Erythroblast (primary cell): ENCODE data around the gene DDX42.

Experiments
- GATA1 ChIP-seq: IDR thresholded peaks from 2 replicates; pipeline ENCODE4 v1.6.1; 2011; ENCODE audit warnings: low read depth, mild to moderate bottlenecking, control low read depth, low read length, moderate library complexity
- POLR2A ChIP-seq: IDR thresholded peaks from 2 replicates; pipeline ENCODE4 v1.6.1; 2011; ENCODE audit warnings: mild to moderate bottlenecking, low read length

DNA sequence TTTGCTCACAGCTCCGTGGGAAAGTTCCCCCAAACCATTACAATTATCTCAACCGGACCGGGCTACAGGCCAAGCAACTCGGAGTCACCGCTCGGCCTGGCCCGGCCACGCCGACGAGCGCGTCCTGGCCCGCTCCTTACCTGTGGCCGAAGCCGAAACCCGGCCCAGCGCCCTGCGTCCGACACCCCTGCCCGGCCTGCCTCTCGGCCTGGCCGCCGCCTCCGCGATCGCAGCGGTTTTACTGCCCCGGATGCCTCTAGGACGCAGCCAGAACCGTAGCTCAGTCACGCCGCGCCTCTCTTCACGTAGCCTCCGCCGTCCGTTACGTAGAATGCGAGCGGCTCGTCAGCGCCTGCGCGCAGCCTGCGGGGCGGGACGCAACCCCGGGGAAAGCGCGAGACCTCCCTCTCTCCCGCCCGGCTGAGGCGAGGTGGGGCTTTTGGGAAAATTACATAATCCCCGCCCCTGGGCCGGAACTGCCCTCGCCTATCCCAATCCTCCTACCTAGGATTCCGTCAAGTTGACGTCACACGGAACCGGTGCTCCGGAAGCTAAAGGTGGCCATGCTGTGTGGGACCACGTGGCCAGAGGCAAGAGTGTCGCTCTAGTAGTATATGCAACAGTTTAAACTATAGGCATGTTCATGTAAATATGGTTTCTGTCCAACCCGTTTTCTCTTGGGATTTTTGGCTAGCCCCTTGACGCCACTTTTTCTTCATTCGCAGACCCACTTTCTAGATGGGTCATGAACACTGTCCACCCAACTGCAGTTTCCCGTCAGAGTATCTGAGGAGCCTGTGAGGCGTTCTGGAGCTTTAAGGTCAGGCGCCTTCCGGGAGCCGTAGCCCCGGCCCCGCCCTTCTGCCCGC lies 464 bp upstream of the DDX42 start, which contains the start of gene CCDC47:
- TF ChIP-seq POLR2A (peak; percentile 99), GATA1 (no peak)
